ENCODE data around the gene MOB3B. TPM values are rescaled to one million over a fixed set of nuclear protein-coding genes. Genes with fewer than 3 reads are reported as not detected.

The MOB3B gene
- polyA plus RNA-seq, 2 of the 4 experiments (the other 2 are of a cell fraction) = 6.0 to 6.4 TPM

- ATAC-seq = no peak
- ChIA-PET POLR2A (no interaction called here), CTCF (no interaction called here)
- no peak for TF ChIP-seq MAFK (IDR thresholded peaks at IDR 0.05; ENCODE audit: partially characterized antibody)
- no peak for TF ChIP-seq JUNB (IDR thresholded peaks at IDR 0.05)
- no peak for TF ChIP-seq RAD21 (conservative IDR thresholded peaks at IDR 0.05 in 1 of 2, IDR thresholded peaks at IDR 0.05 in 1 of 2)
- no peak for TF ChIP-seq FOXS1 (CRISPR knock-in tag; IDR thresholded peaks at IDR 0.05)
- no peak for TF ChIP-seq CEBPB (IDR thresholded peaks at IDR 0.05)
- TF ChIP-seq HEYL (CRISPR knock-in tag; IDR thresholded peaks at IDR 0.05) = no peak
- no peak for TF ChIP-seq CTCF (IDR thresholded peaks at IDR 0.05)
- no peak for TF ChIP-seq RARB (CRISPR knock-in tag; IDR thresholded peaks at IDR 0.05)
- TF ChIP-seq FOSB (CRISPR knock-in tag; IDR thresholded peaks at IDR 0.05) = no peak
- no peak for TF ChIP-seq E2F6 (IDR thresholded peaks at IDR 0.05; ENCODE audit: borderline replicate concordance, low read depth)
- no peak for DNase-seq (ENCODE audit: low read depth in 1 of 2, low spot score in 1 of 2)
- no peaks in the 10 kb centered on the region for H3K9me3 ChIP-seq
- no peak overlapping the region; a peak in 1 of 6 replicates for H3K27ac ChIP-seq
- FAIRE-seq = no peak
- WGBS (ENCODE audit: missing lambda C conversion rate) = 78% methylated on average over 5 of the region's 5 CpGs
- H3K4me2 ChIP-seq = no peak overlapping the region
- H3K4me3 ChIP-seq = no peak overlapping the region
- peaks cover 26% of the 10 kb centered on the region for H3K4me1 ChIP-seq
These were observed 88.5 kb downstream of the MOB3B start for GRCh38 chr9:27440888-27441740.

- H3K4me1 ChIP-seq = peaks cover 41% of the 10 kb centered on the region
- no peak overlapping the region for H3K4me2 ChIP-seq
- FAIRE-seq (no peak), ATAC-seq (no peak), DNase-seq (ENCODE audit: low read depth in 1 of 2, low spot score in 1 of 2) (no peak)
- POLR2A ChIA-PET = no interaction called here
- no peak overlapping the region for H3K4me3 ChIP-seq
- CTCF ChIA-PET = interaction anchor here (1.1 to 2.6 kb wide), 7 partner anchors 9 to 106 kb away, joined by 3 to 9 read pairs (median 3); partner anchors contain the start of gene IFNK
- TF ChIP-seq MYC (IDR thresholded peaks at IDR 0.05; ENCODE audit: borderline replicate concordance, low read length) (no peak), NPAS2 (CRISPR knock-in tag; IDR thresholded peaks at IDR 0.05; ENCODE audit: borderline replicate concordance) (no peak), ELK1 (IDR thresholded peaks at IDR 0.05; ENCODE audit: low read depth, low read length) (no peak), REST (IDR thresholded peaks at IDR 0.05) (no peak), JUN (IDR thresholded peaks at IDR 0.05) (no peak), POLR2AphosphoS2 (conservative IDR thresholded peaks at IDR 0.05; ENCODE audit: low read length) (no peak), BCL3 (IDR thresholded peaks at IDR 0.05) (no peak), FOSL2 (IDR thresholded peaks at IDR 0.05) (no peak), FOSL2 (CRISPR knock-in tag; IDR thresholded peaks at IDR 0.05) (no peak), CBX8 (IDR thresholded peaks at IDR 0.05) (no peak), NR3C1 (IDR thresholded peaks at IDR 0.05) (no peak), MAZ (IDR thresholded peaks at IDR 0.05; ENCODE audit: borderline replicate concordance, low read depth, low read length) (no peak), HEYL (CRISPR knock-in tag; IDR thresholded peaks at IDR 0.05) (no peak), SREBF2 (IDR thresholded peaks at IDR 0.05) (no peak), ZFP36 (IDR thresholded peaks at IDR 0.05; ENCODE audit: borderline replicate concordance, partially characterized antibody) (no peak), POLR2A (IDR thresholded peaks at IDR 0.05; ENCODE audit: low read length) (no peak), EHF (CRISPR knock-in tag; IDR thresholded peaks at IDR 0.05) (no peak), CBX2 (IDR thresholded peaks at IDR 0.05; ENCODE audit: borderline replicate concordance, low read depth) (no peak)
- peak overlapping the region in 1 of 2 experiments; percentile 62; a peak in 1 of 6 replicates for H3K27ac ChIP-seq
- H3K9me3 ChIP-seq = no peaks in the 10 kb centered on the region
- 69% methylated on average over 7 of the region's 7 CpGs for WGBS (ENCODE audit: missing lambda C conversion rate)
These were observed 91.1 kb downstream of the MOB3B start for GRCh38 chr9:27438522-27438921.
